ENCODE data around the gene CPEB3.

The CPEB3 gene

GRCh38 chr10:92113911-92114600 lies 176.8 kb downstream of the CPEB3 start:
- POLR2A ChIA-PET = no interaction called here
- DNase-seq (ENCODE audit: extremely low spot score) = no peak
- TF ChIP-seq SP1 (IDR thresholded peaks at IDR 0.05) (no peak), PKNOX1 (IDR thresholded peaks at IDR 0.05) (no peak), FOXA1 (IDR thresholded peaks at IDR 0.05) (no peak), HDGF (IDR thresholded peaks at IDR 0.05; ENCODE audit: borderline replicate concordance) (no peak), CTBP1 (IDR thresholded peaks at IDR 0.05; ENCODE audit: borderline replicate concordance) (no peak), TARDBP (IDR thresholded peaks at IDR 0.05) (no peak), ELF4 (IDR thresholded peaks at IDR 0.05) (no peak)
- CTCF ChIA-PET = no interaction called here

- ChIA-PET CTCF (interaction anchor here (1.1 kb wide), 1 partner anchor 13 kb away, joined by 6 read pairs; no protein-coding TSS in a partner anchor), POLR2A (no interaction called here)
- TF ChIP-seq FOXA1 (IDR thresholded peaks at IDR 0.05) = no peak
- no peak for TF ChIP-seq ARNT (IDR thresholded peaks at IDR 0.05)
- TF ChIP-seq ELF4 (IDR thresholded peaks at IDR 0.05) = no peak
- no peak for TF ChIP-seq SUZ12 (IDR thresholded peaks at IDR 0.05)
- no peak for TF ChIP-seq BHLHE40 (IDR thresholded peaks at IDR 0.05; ENCODE audit: borderline replicate concordance)
- no peak for TF ChIP-seq TARDBP (IDR thresholded peaks at IDR 0.05)
- DNase-seq (ENCODE audit: extremely low spot score) = no peak
These were observed 178.4 kb downstream of the CPEB3 start for GRCh38 chr10:92112462-92112861.

- ChIA-PET POLR2A (no interaction called here), CTCF (no interaction called here)
- DNase-seq (ENCODE audit: extremely low spot score) = no peak
- TF ChIP-seq LEF1 (IDR thresholded peaks at IDR 0.05; ENCODE audit: borderline replicate concordance) (no peak), TARDBP (IDR thresholded peaks at IDR 0.05) (no peak), CTBP1 (IDR thresholded peaks at IDR 0.05; ENCODE audit: borderline replicate concordance) (no peak), ELF4 (IDR thresholded peaks at IDR 0.05) (no peak), SUZ12 (IDR thresholded peaks at IDR 0.05) (no peak), BHLHE40 (IDR thresholded peaks at IDR 0.05; ENCODE audit: borderline replicate concordance) (no peak), ZNF384 (IDR thresholded peaks at IDR 0.05) (no peak), FOXA1 (IDR thresholded peaks at IDR 0.05) (no peak), FOXK2 (IDR thresholded peaks at IDR 0.05) (no peak), L3MBTL2 (conservative IDR thresholded peaks at IDR 0.05) (no peak), NFRKB (IDR thresholded peaks at IDR 0.05) (no peak), FOXM1 (IDR thresholded peaks at IDR 0.05; ENCODE audit: borderline replicate concordance) (no peak), HDGF (IDR thresholded peaks at IDR 0.05; ENCODE audit: borderline replicate concordance) (no peak), PKNOX1 (IDR thresholded peaks at IDR 0.05) (no peak), ARNT (IDR thresholded peaks at IDR 0.05) (no peak), SP1 (IDR thresholded peaks at IDR 0.05) (no peak)
These were observed 179.4 kb downstream of the CPEB3 start for GRCh38 chr10:92111336-92111939.

GRCh38 chr10:92110039-92110794 lies 180.7 kb downstream of the CPEB3 start:
- no peak for DNase-seq (ENCODE audit: extremely low spot score)
- no peak for TF ChIP-seq ELF4 (IDR thresholded peaks at IDR 0.05)
- POLR2A ChIA-PET = no interaction called here
- CTCF ChIA-PET = no interaction called here

- no peak for DNase-seq (ENCODE audit: extremely low spot score)
- ChIA-PET POLR2A (no interaction called here), CTCF (no interaction called here)
- TF ChIP-seq HDGF (IDR thresholded peaks at IDR 0.05; ENCODE audit: borderline replicate concordance) (no peak), ELF4 (IDR thresholded peaks at IDR 0.05) (no peak), ARNT (IDR thresholded peaks at IDR 0.05) (no peak), SUZ12 (IDR thresholded peaks at IDR 0.05) (no peak), FOXM1 (IDR thresholded peaks at IDR 0.05; ENCODE audit: borderline replicate concordance) (no peak), FOXK2 (IDR thresholded peaks at IDR 0.05) (no peak)
These were observed 182.1 kb downstream of the CPEB3 start for GRCh38 chr10:92108747-92109146.

GRCh38 chr10:92108120-92108519 lies 182.8 kb downstream of the CPEB3 start:
- ChIA-PET CTCF (interaction anchor here (1.2 kb wide), 1 partner anchor 8 kb away, joined by 3 read pairs; no protein-coding TSS in a partner anchor), POLR2A (no interaction called here)
- no peak for DNase-seq (ENCODE audit: extremely low spot score)
- TF ChIP-seq ARNT (IDR thresholded peaks at IDR 0.05) (no peak), HDGF (IDR thresholded peaks at IDR 0.05; ENCODE audit: borderline replicate concordance) (no peak), ZNF384 (IDR thresholded peaks at IDR 0.05) (no peak), BHLHE40 (IDR thresholded peaks at IDR 0.05; ENCODE audit: borderline replicate concordance) (no peak), TARDBP (IDR thresholded peaks at IDR 0.05) (no peak)

GRCh38 chr10:92103376-92104090 lies 187.3 kb downstream of the CPEB3 start:
- TF ChIP-seq NFRKB (IDR thresholded peaks at IDR 0.05) (no peak), SUZ12 (IDR thresholded peaks at IDR 0.05) (no peak), TARDBP (IDR thresholded peaks at IDR 0.05) (no peak), HDGF (IDR thresholded peaks at IDR 0.05; ENCODE audit: borderline replicate concordance) (no peak), ELF4 (IDR thresholded peaks at IDR 0.05) (no peak), LEF1 (IDR thresholded peaks at IDR 0.05; ENCODE audit: borderline replicate concordance) (no peak)
- no peak for DNase-seq (ENCODE audit: extremely low spot score)
- POLR2A ChIA-PET = no interaction called here
- CTCF ChIA-PET = no interaction called here
